ENCODE measurements around the gene AIG1.

AIG1 gene

DNA sequence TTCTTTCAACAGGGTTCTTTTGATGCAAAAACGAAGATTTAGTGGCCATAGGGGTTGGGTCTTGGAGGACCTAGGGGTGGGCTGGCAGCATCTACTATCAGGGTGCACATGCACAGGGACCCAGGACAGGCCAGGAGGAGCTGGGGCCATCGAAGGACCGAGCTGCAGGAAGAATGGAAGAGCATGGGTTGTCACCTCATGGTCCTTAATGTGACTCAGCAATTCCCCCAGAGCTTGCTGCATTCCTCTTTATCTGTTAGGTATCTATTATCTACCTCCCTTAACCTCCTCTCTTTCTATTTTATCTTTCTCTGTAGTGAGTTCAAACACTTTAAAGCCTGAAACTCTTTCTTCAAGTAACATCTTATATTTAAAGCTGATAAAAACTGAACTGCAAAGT, 167.0 kb downstream of the AIG1 start:
- no peak for TF ChIP-seq CTCF (conservative IDR thresholded peaks at IDR 0.05; ENCODE audit: low read depth, low read length)
- no peak overlapping the region for H3K4me3 ChIP-seq (ENCODE audit: low read depth, low read length)
- no peak for DNase-seq (ENCODE audit: low read depth)

DNA sequence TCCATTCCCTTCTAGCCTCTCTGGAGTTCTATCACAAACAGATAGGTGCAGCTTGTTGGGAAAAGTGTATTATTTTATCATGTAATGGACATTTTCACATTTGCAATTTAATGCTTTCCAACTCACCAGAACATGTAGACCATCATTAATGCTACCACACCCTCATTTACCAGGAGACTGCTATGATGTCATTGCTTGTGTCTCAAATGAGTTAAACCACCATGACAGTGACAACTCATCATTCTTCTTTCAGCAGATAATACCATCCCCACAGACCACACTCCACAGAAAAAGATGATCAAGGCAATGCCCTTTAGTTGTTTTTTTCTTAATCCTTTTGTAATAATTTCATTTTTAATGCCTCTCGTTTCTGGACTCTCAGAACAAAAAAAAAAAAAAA, 168.7 kb downstream of the AIG1 start:
- H3K4me3 ChIP-seq (ENCODE audit: low read depth, low read length): no peak overlapping the region
- no peak for TF ChIP-seq CTCF (conservative IDR thresholded peaks at IDR 0.05; ENCODE audit: low read depth, low read length)
- DNase-seq (ENCODE audit: low read depth): no peak

DNA sequence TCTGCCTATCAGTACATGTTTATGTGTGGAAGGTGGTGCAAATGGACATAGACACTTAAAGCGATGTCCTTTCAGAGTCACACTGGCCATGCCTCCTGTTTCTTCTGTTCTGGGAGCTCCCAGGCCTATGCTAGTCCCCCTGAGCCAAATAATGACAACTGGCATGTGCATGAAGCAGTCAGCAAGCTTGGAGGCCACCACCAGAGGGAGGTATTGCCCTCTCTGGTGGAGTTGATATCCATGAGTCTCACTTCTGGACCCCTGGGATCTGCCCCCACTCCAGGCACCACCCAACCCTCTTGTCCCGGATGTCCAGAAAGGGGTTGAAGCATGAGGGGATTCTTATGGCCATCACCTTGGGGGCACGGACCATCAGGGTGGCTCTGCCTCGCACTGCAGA, 172.2 kb downstream of the AIG1 start:
- TF ChIP-seq CTCF (conservative IDR thresholded peaks at IDR 0.05; ENCODE audit: low read depth, low read length): peak; percentile 69
- H3K4me3 ChIP-seq (ENCODE audit: low read depth, low read length): no peak overlapping the region
- DNase-seq (ENCODE audit: low read depth): peak; percentile 31

DNA sequence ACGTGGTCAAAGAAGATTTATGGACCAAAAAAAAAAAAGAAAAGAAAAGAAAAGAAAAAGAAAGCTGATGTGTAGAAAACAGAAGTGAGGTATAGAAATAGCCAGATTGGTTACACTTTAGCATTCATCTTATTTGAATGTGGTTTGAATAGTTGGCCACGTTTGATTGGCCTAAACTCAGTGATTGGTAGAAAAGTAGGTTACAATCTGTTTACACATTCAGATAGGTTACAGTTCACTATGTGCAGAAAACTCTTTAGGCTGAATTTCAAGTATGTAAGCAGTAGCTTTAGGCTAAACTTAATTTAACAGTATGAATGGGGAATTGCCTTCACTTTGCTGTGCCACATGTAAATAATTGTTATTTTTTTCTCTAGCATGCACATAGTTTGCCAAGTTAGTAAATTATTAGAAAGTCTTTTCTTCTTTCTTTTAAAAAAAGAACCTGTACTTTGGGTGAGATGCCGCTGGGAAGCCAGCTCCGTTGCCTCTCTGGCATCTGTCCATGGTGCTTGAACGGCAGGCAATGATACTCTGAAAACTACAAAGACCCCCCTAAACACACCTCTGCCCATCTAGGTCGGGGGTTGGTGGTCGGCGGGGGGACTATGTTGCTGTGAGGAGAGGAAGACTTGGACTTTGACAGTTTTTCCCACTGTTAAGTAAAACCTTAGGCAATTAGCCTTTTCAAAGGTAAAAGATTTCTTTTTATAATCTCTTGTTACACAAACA, 173.0 kb downstream of the AIG1 start:
- no peak for TF ChIP-seq CTCF (conservative IDR thresholded peaks at IDR 0.05; ENCODE audit: low read depth, low read length)
- H3K4me3 ChIP-seq (ENCODE audit: low read depth, low read length): no peak overlapping the region
- DNase-seq (ENCODE audit: low read depth): peak; percentile 11

GRCh38 chr6:143234734-143235133, 174.0 kb downstream of the AIG1 start:
- DNase-seq (ENCODE audit: low read depth): no peak
- no peak for TF ChIP-seq CTCF (conservative IDR thresholded peaks at IDR 0.05; ENCODE audit: low read depth, low read length)
- no peak overlapping the region for H3K4me3 ChIP-seq (ENCODE audit: low read depth, low read length)

DNA sequence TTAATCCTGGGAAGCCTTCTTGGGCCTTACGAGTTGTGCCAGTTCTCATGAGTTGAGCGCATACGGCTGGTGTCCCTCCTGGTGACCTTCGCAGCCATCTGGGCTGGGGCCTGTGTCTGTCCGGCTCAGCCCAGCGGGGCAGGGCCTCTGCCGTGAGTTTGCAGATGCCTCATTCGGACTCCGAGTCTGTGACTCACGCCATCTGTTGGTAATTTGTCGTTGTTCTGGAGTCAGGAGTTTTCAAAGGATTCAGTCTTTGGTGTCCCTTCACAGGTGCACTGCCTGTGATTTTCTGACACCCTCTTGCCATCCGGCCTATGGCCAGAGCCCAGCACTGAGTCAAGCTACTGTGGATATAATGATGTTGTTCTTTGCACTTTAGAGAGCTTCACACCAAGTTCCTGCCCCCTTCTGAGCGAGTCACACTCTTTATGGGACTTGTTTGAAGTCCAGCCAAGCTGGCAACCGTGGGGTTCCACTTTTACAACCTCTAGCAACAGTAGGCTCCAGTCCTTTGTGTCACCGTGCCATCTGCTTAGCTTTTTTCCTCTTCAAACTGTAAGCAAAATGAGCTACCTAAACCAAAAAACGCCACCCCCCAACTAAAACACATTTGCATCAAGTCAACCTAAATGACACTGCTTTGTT, 175.6 kb downstream of the AIG1 start:
- H3K4me3 ChIP-seq (ENCODE audit: low read depth, low read length): no peak overlapping the region
- DNase-seq (ENCODE audit: low read depth): peak; percentile 11
- peak; percentile 3 for TF ChIP-seq CTCF (conservative IDR thresholded peaks at IDR 0.05; ENCODE audit: low read depth, low read length)

GRCh38 chr6:143238306-143238705, 177.6 kb downstream of the AIG1 start:
- no peak for DNase-seq (ENCODE audit: low read depth)
- TF ChIP-seq CTCF (conservative IDR thresholded peaks at IDR 0.05; ENCODE audit: low read depth, low read length): no peak
- H3K4me3 ChIP-seq (ENCODE audit: low read depth, low read length): no peak overlapping the region

Data from choroid plexus epithelial cell (primary cell).